ENCODE results near the gene GRIN3B.

DNA sequence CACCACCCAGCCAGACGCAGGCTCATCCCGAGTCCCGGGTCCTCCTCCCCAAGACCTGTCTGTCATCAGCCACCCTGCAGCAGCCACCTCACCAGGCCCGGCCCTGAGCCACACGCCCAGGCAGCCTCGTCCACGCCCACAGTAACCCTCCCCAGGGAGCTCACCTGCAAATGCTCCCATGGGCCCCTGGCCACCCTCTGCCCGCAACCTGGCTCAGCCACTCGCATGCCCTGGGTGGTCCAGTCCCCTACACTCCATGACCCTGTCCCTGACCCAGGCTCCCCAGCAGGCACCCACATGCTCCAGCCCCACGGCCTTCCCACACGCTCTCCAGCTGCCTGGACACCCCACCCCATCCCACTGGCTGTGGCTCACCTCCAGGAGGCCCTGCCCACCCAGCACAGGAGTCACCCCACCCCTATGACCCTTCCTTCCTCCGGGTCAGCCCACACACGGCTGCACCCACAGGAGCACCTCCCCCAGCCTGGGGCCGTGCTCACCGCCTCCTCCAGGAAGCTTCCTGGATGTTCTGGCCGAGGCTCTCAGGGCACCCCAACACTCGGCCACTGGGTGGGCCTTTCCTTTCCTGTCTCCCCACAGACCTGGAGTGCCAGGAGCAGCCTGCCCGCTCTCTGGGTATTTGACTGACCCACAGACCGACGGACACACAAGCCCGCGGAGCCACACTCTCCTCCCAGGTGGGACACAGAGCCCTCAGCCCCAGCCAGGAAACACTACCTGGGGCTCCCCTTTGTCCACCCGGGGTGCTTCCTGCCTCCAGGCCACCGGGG, 17.1 kb downstream of the GRIN3B start:
- TF ChIP-seq, protein P1, sequence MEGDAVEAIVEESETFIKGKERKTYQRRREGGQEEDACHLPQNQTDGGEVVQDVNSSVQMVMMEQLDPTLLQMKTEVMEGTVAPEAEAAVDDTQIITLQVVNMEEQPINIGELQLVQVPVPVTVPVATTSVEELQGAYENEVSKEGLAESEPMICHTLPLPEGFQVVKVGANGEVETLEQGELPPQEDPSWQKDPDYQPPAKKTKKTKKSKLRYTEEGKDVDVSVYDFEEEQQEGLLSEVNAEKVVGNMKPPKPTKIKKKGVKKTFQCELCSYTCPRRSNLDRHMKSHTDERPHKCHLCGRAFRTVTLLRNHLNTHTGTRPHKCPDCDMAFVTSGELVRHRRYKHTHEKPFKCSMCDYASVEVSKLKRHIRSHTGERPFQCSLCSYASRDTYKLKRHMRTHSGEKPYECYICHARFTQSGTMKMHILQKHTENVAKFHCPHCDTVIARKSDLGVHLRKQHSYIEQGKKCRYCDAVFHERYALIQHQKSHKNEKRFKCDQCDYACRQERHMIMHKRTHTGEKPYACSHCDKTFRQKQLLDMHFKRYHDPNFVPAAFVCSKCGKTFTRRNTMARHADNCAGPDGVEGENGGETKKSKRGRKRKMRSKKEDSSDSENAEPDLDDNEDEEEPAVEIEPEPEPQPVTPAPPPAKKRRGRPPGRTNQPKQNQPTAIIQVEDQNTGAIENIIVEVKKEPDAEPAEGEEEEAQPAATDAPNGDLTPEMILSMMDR (IDR thresholded peaks at IDR 0.05; ENCODE audit: low read depth, low read length), result no peak
- no peak for TF ChIP-seq EZH2phosphoT487 (IDR thresholded peaks at IDR 0.05; ENCODE audit: low read depth)

Measured in OCI-LY3 (cell line).